CD4-positive, CD25-positive, alpha-beta regulatory T cell (primary cell): Measurements from ENCODE around the gene PLA2G4B. TPM values are rescaled to one million over a fixed set of nuclear protein-coding genes. Genes with fewer than 3 reads are reported as not detected.
"Not testable (repeated sequence)": the region's sequence is repeated elsewhere in the genome, so short reads cannot be mapped to it uniquely, and the experiment has no call there.

Source experiments
- ATAC-seq, 2 donors: fragments of 150-1000 bp; cut with Tn5 transposase; one replicate each; pipeline ENCODE4 v1.10.0; 2021; ENCODE audit warnings: low read depth in 2 of 2, moderate number of reproducible peaks in 2 of 2, moderate library complexity in 1 of 2
- DNase-seq, 3 donors: peaks; one replicate each; pipeline versions ENCODE4 v3.0.0 to v3.0.0-alpha.2; 2012 to 2022; ENCODE audit warnings: mixed read lengths in 1 of 3
- H3K27ac ChIP-seq: one replicate; pipeline ENCODE4 v1.7.0; 2013; ENCODE audit warnings: mild to moderate bottlenecking, low read length; ENCODE audit not compliant: insufficient read depth, poor library complexity, severe bottlenecking
- H3K27me3 ChIP-seq: one replicate; pipeline ENCODE4 v1.7.0; 2013; ENCODE audit warnings: low read length; ENCODE audit not compliant: control insufficient read depth, insufficient read depth
- H3K36me3 ChIP-seq: one replicate; pipeline ENCODE4 v1.7.0; 2013; ENCODE audit warnings: mild to moderate bottlenecking, low read length, moderate library complexity; ENCODE audit not compliant: control insufficient read depth, insufficient read depth
- H3K4me1 ChIP-seq: 2 replicates; pipeline ENCODE4 v1.7.0; 2013; ENCODE audit warnings: mild to moderate bottlenecking, low read length; ENCODE audit not compliant: insufficient read depth, control insufficient read depth, poor library complexity, severe bottlenecking
- H3K4me3 ChIP-seq: one replicate; pipeline ENCODE4 v1.7.0; 2013; ENCODE audit warnings: low read depth, mild to moderate bottlenecking, low read length, moderate library complexity
- H3K9me3 ChIP-seq, 2 experiments: 1 replicate in 1 of 2; 2 replicates in 1 of 2; pipeline ENCODE4 v1.7.0; 2013; ENCODE audit warnings: low read length in 2 of 2, mild to moderate bottlenecking in 1 of 2, moderate library complexity in 1 of 2; ENCODE audit not compliant: control insufficient read depth in 2 of 2
- H3K27ac Mint-ChIP-seq, 3 donors: one replicate each; pipeline ENCODE4 v1.8.0; 2020 to 2022; ENCODE audit warnings: mild to moderate bottlenecking in 3 of 3, mixed read lengths in 3 of 3, moderate library complexity in 2 of 3
- H3K27me3 Mint-ChIP-seq: one replicate; pipeline ENCODE4 v1.8.0; 2022; ENCODE audit warnings: mild to moderate bottlenecking, mixed read lengths
- H3K36me3 Mint-ChIP-seq: one replicate; pipeline ENCODE4 v1.8.0; 2020; ENCODE audit warnings: mixed read lengths
- H3K4me1 Mint-ChIP-seq, 4 donors: one replicate each; pipeline ENCODE4 v1.8.0; 2020 to 2022; ENCODE audit warnings: mixed read lengths in 4 of 4, mild to moderate bottlenecking in 1 of 4
- H3K4me3 Mint-ChIP-seq, 4 donors: one replicate each; pipeline ENCODE4 v1.8.0; 2020 to 2022; ENCODE audit warnings: mild to moderate bottlenecking in 4 of 4, mixed read lengths in 4 of 4, moderate library complexity in 3 of 4
- H3K9me3 Mint-ChIP-seq, 7 donors: one replicate each; pipeline ENCODE4 v1.8.0; 2020 to 2022; ENCODE audit warnings: mixed read lengths in 7 of 7, mild to moderate bottlenecking in 3 of 7, moderate library complexity in 2 of 7
- polyA plus RNA-seq, 4 donors: library from polyadenylated mRNA; unstranded; fragments of 300-500 nt; fragmentation: Illumina TruSeq; gene quantifications; one replicate each; pipeline ENCODE4 v1.2.3, GENCODE V29; 2021
- total RNA-seq: library from RNA; stranded (reverse); gene quantifications from one replicate; pipeline ENCODE4 v1.2.3, GENCODE V29; 2022

The PLA2G4B gene
- total and polyA plus RNA-seq, 5 donors from 2014 or later: 0.42 to 30.1 (median 2.3) TPM

- Mint-ChIP-seq H3K36me3 (peaks cover 18% of the 10 kb centered on the region), H3K27ac (peak overlapping the region in 2 of 3 donors; percentile 79 to 89), H3K4me1 (peaks cover 9 to 70% (median 42%) of the 10 kb centered on the region in 4 donors), H3K4me3 (peak overlapping the region; percentile 62 to 87 (median 79))
- not testable (repeated sequence) for H3K9me3 ChIP-seq, H3K27ac ChIP-seq, H3K27me3 ChIP-seq, H3K27me3 Mint-ChIP-seq, H3K9me3 Mint-ChIP-seq, H3K36me3 ChIP-seq
- ATAC-seq (peak; percentile 34 to 35), DNase-seq (peak in 2 of 3 donors; percentile 63 to 85)
- Histone ChIP-seq H3K4me1 (peaks cover 56% of the 10 kb centered on the region), H3K4me3 (peak overlapping the region; percentile 35)
These were observed 7.4 kb upstream of the PLA2G4B start for GRCh38 chr15:41831291-41831690.

GRCh38 chr15:41832208-41832607 lies 6.4 kb upstream of the PLA2G4B start:
- Mint-ChIP-seq H3K36me3 (peaks cover 22% of the 10 kb centered on the region), H3K27me3 (peaks cover 5% of the 10 kb centered on the region), H3K4me1 (peaks cover 9 to 70% (median 41%) of the 10 kb centered on the region in 4 donors), H3K4me3 (peak overlapping the region in 2 of 4 donors; percentile 17 to 37), H3K27ac (peak overlapping the region in 2 of 3 donors; percentile 7 to 45), H3K9me3 (peaks cover 0 to 2% (median 0%) of the 10 kb centered on the region in 7 donors)
- Histone ChIP-seq H3K36me3 (peaks cover 7% of the 10 kb centered on the region), H3K9me3 (no peaks in the 10 kb centered on the region), H3K27me3 (no peaks in the 10 kb centered on the region), H3K4me3 (no peak overlapping the region), H3K4me1 (peaks cover 52% of the 10 kb centered on the region), H3K27ac (no peak overlapping the region)
- DNase-seq: no peak
- no peak for ATAC-seq

- Mint-ChIP-seq H3K4me3 (peak overlapping the region in 3 of 4 donors; percentile 17 to 64 (median 37)), H3K4me1 (peaks cover 9 to 68% (median 39%) of the 10 kb centered on the region in 4 donors), H3K36me3 (peaks cover 23% of the 10 kb centered on the region), H3K9me3 (peaks cover 0 to 2% (median 0%) of the 10 kb centered on the region in 7 donors), H3K27me3 (peaks cover 5% of the 10 kb centered on the region), H3K27ac (peak overlapping the region in 2 of 3 donors; percentile 45 to 72)
- Histone ChIP-seq H3K36me3 (peaks cover 7% of the 10 kb centered on the region), H3K4me1 (peaks cover 48% of the 10 kb centered on the region), H3K9me3 (no peaks in the 10 kb centered on the region), H3K27ac (no peak overlapping the region), H3K4me3 (no peak overlapping the region), H3K27me3 (no peaks in the 10 kb centered on the region)
- DNase-seq (peak in 1 of 3 donors; percentile 43), ATAC-seq (no peak)
These were observed 5.8 kb upstream of the PLA2G4B start for GRCh38 chr15:41832875-41833274.

DNA sequence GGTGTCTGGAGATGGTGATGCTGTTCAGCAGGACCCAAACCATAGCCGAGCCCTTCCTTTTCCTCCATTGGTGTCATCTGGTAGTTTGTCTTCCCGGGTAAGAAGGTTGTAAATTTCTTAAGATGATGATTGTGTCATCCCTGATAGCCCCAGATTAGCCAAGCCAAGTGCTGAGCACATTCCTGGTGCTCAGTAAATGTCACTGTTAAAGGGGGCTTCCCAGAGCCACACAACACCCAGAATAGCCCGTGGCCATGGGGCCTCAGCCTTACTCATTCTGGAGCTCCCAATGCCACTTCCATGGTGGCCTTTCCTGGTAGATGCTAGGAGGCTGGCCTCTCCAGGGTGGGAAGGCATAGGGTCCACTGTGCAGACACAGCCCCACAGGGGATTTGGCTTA lies 4.6 kb upstream of the PLA2G4B start:
- peak overlapping the region in 1 of 4 donors; percentile 12 for H3K4me3 Mint-ChIP-seq
- peaks cover 0 to 59% (median 31%) of the 10 kb centered on the region in 4 donors for H3K4me1 Mint-ChIP-seq

GRCh38 chr15:41836073-41836472 lies 2.6 kb upstream of the PLA2G4B start:
- no peak for DNase-seq
- no peak overlapping the region for H3K4me3 ChIP-seq
- no peaks in the 10 kb centered on the region for H3K9me3 Mint-ChIP-seq
- peaks cover 0 to 42% (median 28%) of the 10 kb centered on the region in 4 donors for H3K4me1 Mint-ChIP-seq
- H3K27me3 ChIP-seq: no peaks in the 10 kb centered on the region
- H3K27ac Mint-ChIP-seq: peak overlapping the region in 1 of 3 donors; percentile 82
- peaks cover 4% of the 10 kb centered on the region for H3K27me3 Mint-ChIP-seq
- H3K27ac ChIP-seq: no peak overlapping the region
- no peak for ATAC-seq
- H3K9me3 ChIP-seq: no peaks in the 10 kb centered on the region
- peaks cover 10% of the 10 kb centered on the region for H3K36me3 ChIP-seq
- H3K4me3 Mint-ChIP-seq: no peak overlapping the region
- peaks cover 23% of the 10 kb centered on the region for H3K36me3 Mint-ChIP-seq
- H3K4me1 ChIP-seq: peaks cover 19% of the 10 kb centered on the region

More for the DNA sequence above, 4.6 kb upstream of the PLA2G4B start:
- H3K9me3 ChIP-seq: no peaks in the 10 kb centered on the region
- H3K4me1 ChIP-seq: peaks cover 37% of the 10 kb centered on the region
- no peak for DNase-seq
- H3K27me3 Mint-ChIP-seq: peaks cover 5% of the 10 kb centered on the region
- ATAC-seq: no peak
- H3K36me3 Mint-ChIP-seq: peaks cover 23% of the 10 kb centered on the region
- no peak overlapping the region for H3K27ac ChIP-seq
- peaks cover 7% of the 10 kb centered on the region for H3K36me3 ChIP-seq
- no peak overlapping the region for H3K27ac Mint-ChIP-seq
- H3K27me3 ChIP-seq: no peaks in the 10 kb centered on the region
- peaks cover 0 to 2% (median 0%) of the 10 kb centered on the region in 7 donors for H3K9me3 Mint-ChIP-seq
- no peak overlapping the region for H3K4me3 ChIP-seq

DNA sequence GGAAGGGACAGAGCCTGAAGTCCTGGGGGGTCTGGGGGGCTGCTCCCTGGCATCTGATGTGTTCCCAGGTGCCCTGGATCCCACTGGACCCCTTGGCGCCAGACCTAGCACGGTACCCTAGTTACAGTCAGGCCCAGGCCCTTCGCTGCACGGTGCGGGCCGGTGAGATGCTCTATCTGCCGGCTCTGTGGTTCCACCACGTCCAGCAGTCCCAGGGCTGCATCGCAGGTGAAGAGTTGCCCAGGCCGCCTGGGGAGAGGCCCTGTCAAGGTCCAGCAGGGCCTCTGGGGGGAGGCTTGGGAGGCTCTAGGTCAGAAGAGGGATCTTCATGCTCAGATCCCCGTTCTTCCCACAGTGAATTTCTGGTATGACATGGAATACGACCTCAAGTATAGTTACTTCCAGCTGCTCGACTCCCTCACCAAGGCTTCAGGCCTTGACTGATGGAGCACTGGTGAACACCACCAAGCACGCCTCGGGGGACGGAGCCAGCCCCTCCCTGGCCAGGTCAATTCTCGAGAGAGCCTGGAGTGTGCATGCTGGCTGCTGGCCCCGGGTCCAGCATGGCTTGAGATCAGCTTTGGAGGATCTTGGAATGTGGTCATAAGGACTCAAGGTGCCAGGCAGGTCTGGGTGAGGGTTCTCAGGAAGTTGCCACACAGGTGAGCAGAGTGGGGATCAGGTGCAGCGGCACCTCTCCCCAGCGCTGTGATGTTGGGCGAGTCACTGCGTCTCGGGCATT lies 1.8 kb upstream of the PLA2G4B start:
- H3K36me3 Mint-ChIP-seq: peaks cover 21% of the 10 kb centered on the region
- H3K36me3 ChIP-seq: peaks cover 10% of the 10 kb centered on the region

GRCh38 chr15:41839781-41840491 lies 1.3 kb downstream of the PLA2G4B start:
- Histone ChIP-seq H3K36me3 (peaks cover 18% of the 10 kb centered on the region), H3K27me3 (no peaks in the 10 kb centered on the region), H3K27ac (no peak overlapping the region), H3K9me3 (no peaks in the 10 kb centered on the region), H3K4me1 (no peaks in the 10 kb centered on the region), H3K4me3 (no peak overlapping the region)
- Mint-ChIP-seq H3K9me3 (no peaks in the 10 kb centered on the region), H3K4me3 (no peak overlapping the region), H3K27ac (peak overlapping the region in 1 of 3 donors; percentile 51), H3K27me3 (no peaks in the 10 kb centered on the region), H3K36me3 (peaks cover 9% of the 10 kb centered on the region), H3K4me1 (peaks cover 0 to 9% (median under 1%) of the 10 kb centered on the region in 4 donors)
- no peak for ATAC-seq
- no peak for DNase-seq

More for the DNA sequence above, 1.8 kb upstream of the PLA2G4B start:
- ATAC-seq: no peak
- H3K27ac ChIP-seq: no peak overlapping the region
- no peaks in the 10 kb centered on the region for H3K9me3 ChIP-seq
- no peak overlapping the region for H3K4me3 ChIP-seq
- DNase-seq: no peak
- peaks cover 11% of the 10 kb centered on the region for H3K4me1 ChIP-seq
- Mint-ChIP-seq H3K4me1 (peaks cover 0 to 34% (median 22%) of the 10 kb centered on the region in 4 donors), H3K9me3 (no peaks in the 10 kb centered on the region), H3K27ac (no peak overlapping the region), H3K4me3 (no peak overlapping the region), H3K27me3 (no peaks in the 10 kb centered on the region)
- H3K27me3 ChIP-seq: no peaks in the 10 kb centered on the region
